GOT3 (cell line): ENCODE measurements around the gene ZNF888.
"Not testable (repeated sequence)": the region's sequence is repeated elsewhere in the genome, so short reads cannot be mapped to it uniquely, and the experiment has no call there.

ENCODE experiments used
- DNase-seq: peaks from one replicate; lab custom pipeline; 2025; ENCODE audit warnings: mixed read lengths; lab: John Stamatoyannopoulos, UW

ZNF888 gene

DNA sequence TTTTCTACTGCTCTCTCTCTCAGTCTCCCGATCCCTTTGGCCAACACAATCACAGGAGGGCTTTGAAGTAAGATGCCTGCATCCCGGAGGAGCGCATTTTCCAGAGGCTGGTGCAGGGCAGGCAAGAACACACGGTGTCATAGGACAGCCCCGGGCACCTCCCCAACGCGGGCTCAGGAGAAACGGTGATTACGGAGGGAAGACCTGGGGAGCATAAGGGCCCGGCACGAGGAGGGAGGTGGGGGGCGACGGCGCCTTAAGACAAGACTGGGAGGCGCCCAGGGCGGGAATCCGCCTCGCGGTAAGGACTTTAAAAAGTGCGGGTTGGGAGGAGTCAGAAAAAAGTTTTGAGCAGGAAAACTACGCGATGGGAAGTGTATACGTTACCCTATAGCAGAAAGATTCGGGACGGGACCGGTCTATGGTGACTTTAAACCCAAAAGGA is 18.7 kb upstream of the ZNF888 start:
- DNase-seq, result no peak

DNA sequence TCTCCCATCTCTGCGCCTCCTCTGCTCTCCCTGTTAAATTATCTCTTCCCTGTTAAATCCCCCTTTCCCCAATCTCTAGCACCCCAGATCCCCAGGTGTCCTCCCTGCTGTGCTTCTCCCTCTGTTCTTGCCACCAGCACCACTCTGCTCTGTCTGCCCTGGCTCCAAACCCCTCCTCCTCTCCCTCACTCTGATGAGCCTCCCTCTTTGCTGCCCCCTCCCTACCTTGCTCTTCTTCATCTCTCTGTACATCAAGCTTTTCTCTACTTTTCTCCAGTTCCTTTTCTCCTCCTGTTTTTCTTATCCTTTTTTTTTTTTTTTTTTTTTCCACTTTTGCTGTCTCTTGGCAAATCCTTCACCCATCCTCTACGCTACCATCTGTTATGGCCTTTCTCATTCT is 18.3 kb upstream of the ZNF888 start:
- not testable (repeated sequence) for DNase-seq

DNA sequence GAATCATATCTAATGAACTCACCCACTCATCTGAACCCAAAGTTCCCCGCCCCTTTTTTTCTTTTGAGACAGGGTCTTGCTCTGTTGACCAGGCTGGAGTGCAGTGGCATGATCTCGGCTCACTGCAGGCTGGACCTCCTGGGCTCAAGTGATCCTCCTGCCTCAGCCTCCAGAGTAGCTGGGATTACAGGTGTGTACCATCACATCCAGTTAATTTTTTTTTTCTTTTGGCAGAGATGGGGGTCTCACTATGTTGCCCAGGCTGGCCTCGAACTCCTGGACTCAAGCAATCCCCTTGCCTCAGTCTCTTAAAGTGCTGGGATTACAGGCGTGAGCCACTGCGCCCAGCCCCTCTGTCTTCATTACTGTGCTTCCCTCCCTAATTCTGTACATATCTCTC is 17.7 kb upstream of the ZNF888 start:
- not testable (repeated sequence) for DNase-seq

DNA sequence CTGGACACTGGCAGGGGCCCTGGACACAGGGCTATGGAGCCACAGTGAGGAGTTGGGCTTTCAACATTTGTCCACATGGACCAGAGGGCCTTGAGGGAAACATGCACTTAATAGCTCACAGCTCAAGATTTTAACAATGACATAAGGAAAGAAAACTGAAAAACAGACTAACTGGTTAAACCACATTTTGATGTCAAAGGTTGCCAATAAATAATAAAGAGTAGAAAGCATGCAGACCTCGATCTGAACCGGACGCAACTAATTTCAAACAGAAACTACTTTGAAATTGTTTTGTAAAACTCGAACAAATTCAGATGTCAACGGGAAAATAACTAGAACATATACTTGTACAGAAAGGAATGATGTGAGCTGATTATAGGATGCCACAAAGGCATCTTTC is 15.5 kb upstream of the ZNF888 start:
- DNase-seq, result no peak

DNA sequence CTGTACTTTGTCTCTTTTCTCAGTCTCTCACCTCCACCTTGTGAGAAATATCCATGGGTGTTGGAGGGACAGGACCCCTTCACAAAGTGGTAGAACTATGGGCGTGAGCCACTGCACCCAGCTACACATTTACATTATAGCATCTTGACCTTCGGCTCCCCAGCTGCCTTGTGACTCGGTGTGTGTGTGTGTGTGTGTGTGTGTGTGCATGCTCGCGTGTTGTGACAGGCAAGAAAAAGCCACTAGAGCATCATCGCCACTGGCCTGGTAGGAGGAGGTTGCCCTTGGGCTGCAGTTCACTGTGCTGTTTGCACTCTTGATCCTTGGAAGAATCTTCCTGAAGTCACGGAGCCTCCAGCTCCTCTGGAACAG is 13.7 kb upstream of the ZNF888 start:
- DNase-seq, result no peak

DNA sequence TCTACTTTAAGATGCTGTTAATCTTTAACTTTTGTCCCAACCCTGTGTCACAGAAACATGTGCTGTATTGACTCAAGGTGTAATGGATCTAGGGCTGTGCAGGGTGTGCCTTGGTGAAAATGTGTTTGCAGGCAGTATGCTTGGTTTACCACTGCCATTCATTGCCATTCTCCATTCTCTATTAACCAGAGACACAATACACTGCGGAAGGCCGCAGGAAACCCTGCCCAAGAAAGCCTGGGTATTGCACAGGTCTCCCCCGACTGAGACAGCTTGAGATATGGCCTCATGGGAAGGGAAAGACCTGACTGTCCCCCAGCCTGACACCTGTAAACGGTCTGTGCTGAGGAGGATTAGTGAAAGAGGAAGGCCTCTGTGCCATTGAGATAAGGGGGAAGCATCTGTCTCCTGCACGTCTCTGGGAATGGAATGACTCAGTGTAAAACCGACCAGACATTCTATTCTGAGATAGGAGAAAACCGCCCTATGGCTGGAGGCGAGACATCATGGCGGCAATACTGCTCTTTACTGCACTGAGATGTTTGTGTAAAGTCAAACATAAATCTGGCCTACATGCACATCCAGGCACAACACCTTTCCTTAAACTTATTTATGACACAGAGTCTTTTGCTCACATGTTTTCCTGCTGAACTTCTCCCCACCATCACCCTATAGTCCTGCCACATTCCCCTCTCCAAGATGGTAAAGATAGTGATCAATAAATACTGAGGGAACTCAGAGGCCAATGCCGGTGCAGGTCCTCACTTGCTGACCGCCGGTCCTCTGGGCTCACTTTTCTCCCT is 13.1 kb upstream of the ZNF888 start:
- no peak for DNase-seq

DNA sequence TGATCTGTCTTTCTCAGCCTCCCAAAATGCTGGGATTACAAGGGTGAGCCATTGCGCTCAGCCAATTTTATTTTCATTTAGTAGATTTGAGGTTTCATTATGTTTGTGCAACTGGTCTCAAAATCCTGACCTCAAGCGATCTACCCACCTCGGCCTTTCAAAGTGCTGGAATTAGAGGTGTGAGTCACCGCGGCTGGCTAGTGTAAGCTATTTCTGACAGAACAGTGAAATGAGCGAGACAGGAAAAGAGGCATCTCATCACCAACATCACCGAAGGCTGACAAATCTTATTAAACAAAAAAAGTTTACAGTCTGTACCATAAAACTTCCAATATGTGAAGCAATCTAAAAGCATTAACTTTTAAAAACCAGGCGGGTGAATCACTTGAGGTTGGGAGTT is 12.2 kb upstream of the ZNF888 start:
- DNase-seq, result no peak

DNA sequence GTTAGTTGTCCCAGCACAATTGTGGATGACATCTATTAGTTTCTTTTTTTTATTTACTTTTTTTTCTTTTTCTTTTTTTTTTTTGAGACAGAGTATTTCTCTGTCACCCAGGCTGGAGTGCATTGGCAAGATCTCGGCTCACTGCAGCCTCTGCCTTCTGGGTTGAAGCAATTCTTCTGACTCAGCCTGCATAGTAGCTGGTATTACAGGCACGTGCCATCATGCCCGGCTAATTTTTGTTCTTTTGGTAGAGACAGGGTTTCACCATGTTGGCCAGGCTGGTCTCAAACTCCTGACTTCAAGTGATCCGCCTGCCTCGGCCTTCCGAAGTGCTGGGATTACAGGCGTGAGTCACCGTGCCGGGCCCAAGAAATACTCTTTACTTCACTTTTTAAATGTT is 1.4 kb upstream of the ZNF888 start:
- not testable (repeated sequence) for DNase-seq

DNA sequence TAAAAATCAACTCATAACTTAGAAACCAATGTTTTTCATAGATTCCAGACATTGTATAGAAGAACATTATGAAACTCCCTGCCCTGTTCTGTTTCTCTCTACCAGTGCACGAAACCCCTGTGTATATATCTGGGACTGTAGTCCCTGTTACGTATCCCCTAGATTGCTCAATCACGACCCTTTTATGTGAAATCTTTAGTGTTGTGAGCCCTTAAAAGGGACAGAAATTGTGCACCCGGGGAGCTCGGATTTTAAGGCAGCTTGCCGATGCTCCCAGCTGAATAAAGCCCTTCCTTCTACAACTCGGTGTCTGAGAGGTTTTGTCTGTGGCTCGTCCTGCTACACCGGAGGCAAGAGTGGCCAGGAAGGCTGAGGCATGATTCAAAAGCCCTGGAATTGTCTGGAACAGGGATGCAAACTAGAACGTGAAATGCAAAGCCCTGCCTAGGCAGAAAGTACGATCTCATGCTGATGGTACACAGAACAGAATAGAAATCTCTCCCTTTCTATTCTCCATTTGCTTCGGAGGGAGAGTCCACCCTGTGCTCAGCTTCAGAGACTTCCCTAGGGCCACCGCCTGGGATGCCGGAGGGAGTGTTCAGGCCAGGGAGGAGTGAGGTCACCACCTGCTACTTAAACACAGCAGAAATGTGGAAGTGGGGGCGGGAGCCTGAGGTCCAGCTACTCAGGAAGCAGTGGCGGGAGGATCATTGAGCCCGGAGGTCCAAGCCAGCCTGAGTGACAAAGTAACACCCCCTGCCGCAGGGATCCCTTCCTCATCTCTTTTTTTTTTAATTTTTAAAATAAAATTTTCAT is 758 bp upstream of the ZNF888 start:
- no peak for DNase-seq

DNA sequence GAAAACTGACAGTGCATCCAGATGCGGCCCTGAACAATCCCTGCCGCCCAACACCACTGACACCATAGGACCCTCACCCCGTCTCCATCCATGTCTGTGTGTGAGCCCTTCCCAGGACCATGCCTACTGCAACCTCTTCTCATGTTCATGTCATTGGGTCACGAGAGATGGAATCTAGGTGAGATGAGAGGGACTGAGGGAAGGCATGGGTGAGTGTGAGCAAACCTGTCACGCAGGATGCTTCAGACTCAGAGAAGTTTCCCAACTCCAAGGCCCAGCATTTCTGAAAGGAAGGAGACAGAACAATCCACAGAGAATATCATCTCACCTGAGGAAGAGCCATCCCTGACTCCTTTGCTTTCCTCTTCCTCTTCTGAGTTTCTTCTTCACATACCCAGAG is 5.7 kb downstream of the ZNF888 start:
- no peak for DNase-seq

DNA sequence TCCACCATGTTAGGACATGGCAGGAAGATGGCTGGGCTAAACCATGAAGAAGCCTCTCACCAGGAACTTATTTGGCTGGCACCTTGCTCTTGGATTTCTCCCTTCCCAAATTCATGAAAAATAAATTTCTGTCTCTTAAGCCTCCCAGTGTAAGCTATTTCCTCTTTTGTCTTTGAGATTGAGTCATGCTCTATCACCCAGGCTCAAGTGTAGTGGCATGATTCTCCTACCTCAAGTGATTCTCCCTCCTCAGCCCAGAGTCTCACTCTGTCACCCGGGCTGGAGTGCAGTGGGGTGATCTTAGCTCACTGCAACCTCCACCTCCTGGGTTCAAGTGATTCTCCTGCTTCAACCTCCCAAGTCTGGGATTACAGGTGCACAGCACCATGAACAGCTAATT is 12.6 kb downstream of the ZNF888 start:
- DNase-seq, result no peak

DNA sequence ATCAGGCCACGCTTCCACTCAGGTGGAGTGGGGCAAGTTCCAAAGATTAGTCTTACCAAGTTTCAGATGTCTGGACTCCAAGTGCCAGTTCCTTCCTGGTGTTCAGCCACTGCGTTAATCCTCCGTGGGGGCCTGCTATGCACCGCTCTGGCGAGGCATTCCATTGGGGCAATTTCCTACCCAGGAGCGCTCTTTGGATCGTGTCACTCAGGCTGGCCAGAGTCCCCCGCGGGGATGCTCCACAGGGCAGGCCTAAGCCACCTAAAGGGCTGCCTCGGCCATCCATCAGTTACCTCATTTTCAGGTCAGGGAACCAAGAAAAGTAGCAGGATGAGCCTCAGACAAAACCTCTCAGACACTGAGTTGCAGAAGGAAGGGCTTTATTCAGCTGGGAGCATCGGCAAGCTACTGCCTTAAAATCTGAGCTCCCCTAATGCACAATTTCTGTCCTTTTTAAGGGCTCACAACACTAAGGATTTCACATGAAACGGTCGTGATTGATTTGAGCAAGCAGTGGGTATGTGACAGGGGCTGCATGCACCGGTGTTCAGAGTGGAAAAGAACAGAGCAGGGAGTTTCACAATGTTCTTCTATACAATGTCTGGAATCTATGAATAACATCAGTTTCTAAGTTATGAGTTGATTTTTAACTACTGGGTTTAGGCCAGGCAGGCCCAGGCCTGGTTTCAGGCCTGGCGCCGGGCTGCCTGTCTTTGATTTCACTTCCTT is 19.0 kb downstream of the ZNF888 start:
- not testable (repeated sequence) for DNase-seq

DNA sequence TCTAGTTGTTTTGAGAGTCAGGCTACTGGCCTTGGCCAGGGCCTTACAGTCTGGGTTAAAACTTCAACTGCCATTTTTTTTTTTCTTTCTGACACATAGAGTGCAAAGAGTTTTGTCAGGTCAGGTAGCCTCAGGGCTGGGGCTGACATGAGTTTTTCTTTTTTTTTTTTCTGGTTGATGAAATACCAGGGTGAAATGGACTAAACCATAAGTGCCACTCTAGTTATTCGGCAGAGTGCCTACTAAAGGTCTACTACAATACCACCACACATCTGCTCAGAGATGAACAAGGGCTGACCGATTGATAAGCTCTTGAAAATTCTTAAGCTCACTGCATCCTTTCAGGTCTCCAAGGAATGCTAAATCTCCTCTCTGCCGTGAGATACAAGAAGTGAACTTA is 21.4 kb downstream of the ZNF888 start:
- DNase-seq, result no peak

DNA sequence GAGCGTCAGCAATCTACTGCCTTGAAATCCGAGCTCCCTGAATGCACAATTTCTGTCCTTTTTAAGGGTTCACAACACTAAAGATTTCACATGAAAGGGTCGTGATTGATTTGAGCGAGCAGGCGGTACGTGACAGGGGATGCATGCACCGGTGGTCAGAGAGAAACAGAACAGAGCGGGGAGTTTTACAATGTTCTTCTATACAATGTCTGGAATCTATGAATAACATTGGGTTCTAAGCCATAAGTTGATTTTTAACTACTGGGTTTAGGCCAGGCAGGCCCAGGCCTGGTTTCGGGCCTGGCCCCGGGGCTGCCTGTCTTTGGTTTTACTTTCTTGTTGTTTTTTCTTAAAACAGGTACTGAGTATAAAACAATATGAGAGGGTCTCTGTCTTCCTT is 24.6 kb downstream of the ZNF888 start:
- DNase-seq, result not testable (repeated sequence)

DNA sequence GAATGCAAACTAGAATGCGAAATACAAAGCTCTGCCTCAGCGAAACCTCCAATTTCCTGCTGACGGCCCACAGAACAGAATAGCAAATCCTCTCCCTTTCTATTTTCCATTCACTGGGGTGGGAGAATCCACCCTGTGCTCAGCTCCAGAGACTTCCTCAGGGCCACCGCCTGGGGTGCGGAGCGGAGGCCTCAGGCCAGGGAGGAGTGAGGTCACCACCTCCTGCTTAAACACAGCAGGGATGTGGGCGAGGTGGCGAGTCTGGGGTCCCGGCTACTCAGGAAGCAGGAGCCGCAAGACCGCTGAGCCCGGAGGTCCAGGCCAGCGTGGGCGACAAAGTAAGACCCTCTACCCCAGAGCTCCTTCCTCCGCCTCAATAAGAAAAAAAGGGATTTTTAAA is 25.1 kb downstream of the ZNF888 start:
- DNase-seq, result no peak

DNA sequence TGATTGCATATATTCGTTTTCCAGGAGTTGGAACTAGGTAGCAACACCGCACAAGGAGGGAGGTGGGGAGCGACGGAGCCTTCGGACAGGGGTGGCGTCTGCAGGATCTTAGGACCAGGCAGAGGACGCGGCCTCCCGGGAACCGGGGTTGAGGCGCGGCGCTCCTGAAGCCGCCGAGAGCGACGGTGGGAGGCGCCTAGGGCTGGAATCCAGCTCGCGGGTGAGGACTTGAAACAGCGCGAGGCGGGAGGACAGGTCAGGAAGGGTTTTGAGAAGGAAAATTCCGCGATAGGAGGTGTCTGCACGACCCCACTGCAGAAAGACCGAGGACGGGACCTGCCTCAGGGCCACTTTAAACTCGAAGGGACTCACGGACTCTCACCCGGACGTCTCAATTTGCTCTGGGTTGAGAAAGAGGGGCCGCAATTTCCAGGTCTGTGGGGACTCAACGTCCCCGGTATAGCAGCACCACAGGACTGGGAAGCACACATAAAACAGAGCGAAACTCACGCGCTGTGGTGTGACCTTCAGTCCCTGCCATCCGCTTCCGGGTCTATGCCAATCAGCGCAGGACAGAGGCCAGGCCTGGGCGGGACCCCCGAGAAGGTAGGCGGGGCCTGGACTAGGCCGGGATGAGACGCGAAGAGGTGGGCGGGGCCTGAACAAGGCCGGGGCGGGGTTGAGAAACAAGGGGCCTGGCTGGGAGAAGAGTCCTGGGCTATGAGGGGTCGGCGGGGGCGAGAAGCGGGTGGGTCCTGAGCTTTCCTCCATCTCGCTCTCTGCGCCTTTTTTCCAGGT is 25.9 kb downstream of the ZNF888 start, which contains the start of gene ZNF320:
Gene ZNF320, minus strand, starts transcription at position 498 of the 798 bp plus-strand sequence. CDS start 7,380 bp downstream, outside the sequence.
- DNase-seq, result peak; percentile 73

DNA sequence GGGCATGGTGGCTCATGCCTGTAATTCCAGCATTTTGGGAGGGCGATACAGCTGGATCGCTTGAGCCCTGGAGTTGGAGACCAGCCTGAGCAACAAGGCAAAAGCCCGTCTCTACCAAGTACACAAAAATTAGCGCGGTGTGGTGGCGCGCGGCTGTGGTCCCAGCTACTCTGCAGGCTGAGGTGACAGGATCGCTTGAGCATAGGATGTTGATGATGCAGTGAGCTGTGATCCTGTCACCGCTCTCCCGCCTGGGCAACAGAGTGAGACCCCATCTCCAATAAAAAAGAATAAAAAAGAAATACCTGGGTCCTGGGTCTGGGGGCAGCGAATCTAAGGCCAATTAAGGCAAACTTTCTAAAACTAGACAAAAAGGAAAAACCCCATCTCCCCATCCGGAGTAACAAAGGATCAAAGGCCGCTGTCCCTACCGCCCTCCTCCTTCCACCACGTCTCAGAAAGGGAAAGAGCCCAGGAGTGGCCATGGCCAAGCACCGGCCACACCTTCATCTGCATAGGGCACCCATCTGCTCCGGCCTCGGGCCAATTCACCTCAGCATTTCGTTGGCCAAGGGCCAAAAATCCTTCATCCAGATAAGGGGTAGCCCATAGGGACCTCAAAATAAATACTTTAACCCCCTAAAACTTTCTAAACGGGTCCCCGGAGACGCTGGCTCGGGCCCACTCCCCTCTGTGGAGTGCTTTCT is 26.6 kb downstream of the ZNF888 start:
- no peak for DNase-seq

DNA sequence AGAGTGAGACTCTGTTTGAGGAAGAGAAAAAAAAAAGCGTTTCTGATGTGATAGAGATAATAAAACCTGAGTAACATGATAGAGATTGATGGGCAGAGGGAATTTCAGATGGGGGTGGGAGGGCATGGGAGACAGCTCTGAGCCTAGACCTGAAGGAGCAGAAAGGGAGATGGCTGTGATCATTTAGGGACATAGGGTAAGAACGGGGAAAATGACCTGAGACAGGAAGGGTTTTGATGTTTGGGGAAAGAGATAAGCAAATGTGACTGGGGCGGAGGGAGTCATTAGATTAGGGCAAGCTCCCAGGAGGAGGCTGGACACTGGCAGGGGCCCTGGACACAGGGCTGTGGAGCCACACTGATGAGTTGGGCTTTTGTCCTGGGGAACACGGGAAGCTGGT is 31.9 kb downstream of the ZNF888 start:
- DNase-seq, result no peak

DNA sequence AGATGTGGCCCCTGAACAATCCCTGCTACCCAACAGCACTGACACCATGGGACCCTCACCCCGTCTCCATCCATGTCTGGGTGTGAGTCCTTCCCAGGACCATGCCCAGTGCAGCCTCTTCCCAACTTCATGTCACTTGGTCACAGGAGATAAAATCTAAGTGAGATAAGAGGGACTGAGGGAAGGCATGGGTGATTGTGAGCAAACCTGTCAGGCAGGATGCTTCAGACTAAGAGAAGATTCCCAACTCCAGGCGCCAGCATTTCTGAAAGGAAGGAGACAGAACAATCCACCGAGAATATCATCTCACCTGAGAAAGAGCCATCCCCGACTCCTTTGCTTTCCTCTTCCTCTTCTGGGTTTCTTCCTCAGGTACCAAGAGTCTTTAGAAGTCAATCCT is 33.3 kb downstream of the ZNF888 start:
- no peak for DNase-seq

DNA sequence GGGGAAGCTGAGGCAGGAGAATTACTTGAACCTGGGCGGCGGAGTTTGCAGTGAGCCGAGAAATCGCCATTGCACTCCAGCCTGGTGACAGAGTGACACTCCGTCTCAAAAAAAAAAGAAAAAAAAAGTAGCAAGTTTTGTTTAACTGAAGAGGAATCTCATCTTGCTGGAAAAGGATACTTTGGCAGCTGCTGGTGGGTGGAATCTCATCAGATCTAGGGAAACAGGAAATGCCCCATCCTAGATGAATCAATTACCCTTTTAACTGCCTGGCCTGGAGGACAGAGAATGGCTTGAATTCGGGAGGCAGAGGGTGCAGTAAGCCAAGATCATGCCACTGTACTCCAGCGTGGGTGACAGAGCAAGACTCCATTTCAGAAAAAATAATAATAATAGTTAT is 34.2 kb downstream of the ZNF888 start:
- no peak for DNase-seq

DNA sequence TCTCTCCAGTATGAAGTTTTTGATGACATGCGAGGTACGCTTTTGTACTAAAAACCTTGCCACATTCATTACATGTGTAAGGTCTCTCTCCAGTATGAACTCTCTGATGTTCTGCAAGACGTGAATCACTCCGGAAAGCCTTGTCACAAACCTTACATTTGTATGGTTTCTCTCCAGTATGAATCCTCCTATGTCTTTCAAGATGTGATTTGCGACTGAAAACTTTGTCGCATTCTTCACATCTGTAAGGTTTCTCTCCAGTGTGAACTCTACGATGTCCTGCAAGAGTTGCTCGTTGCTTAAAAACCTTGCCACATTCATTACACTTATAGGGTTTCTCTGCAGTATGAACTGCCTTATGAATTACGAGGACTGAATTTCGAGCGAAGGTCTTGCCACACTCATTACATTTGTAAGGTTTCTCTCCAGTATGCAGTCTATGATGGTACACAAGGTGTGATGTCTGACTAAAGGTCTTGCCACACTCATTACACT is 42.3 kb downstream of the ZNF888 start:
- DNase-seq, result no peak
